ENCODE results near the gene NFATC2IP.
"Not testable (repeated sequence)": the region's sequence is repeated elsewhere in the genome, so short reads cannot be mapped to it uniquely, and the experiment has no call there.

The NFATC2IP gene

GRCh38 chr16:28986492-28986891 lies 35.8 kb downstream of the NFATC2IP start:
- Mint-ChIP-seq H3K4me1 (ENCODE audit: low read depth) (peaks cover 48% of the 10 kb centered on the region), H3K9me3 (peaks cover 10% of the 10 kb centered on the region), H3K36me3 (ENCODE audit: low read depth) (peaks cover 78% of the 10 kb centered on the region), H3K4me3 (peak overlapping the region; percentile 94), H3K27ac (peak overlapping the region; percentile 95), H3K27me3 (ENCODE audit: low read depth) (no peaks in the 10 kb centered on the region)

- Mint-ChIP-seq H3K27me3 (ENCODE audit: low read depth) (no peaks in the 10 kb centered on the region), H3K9me3 (peaks cover 6% of the 10 kb centered on the region), H3K4me3 (peak overlapping the region; percentile 94), H3K27ac (peak overlapping the region; percentile 91), H3K36me3 (ENCODE audit: low read depth) (peaks cover 75% of the 10 kb centered on the region), H3K4me1 (ENCODE audit: low read depth) (peaks cover 52% of the 10 kb centered on the region)
These were observed 36.6 kb downstream of the NFATC2IP start for GRCh38 chr16:28987170-28987853.

- no peaks in the 10 kb centered on the region for H3K27me3 Mint-ChIP-seq (ENCODE audit: low read depth)
- peak overlapping the region; percentile 70 for H3K27ac Mint-ChIP-seq
- peak overlapping the region; percentile 66 for H3K4me3 Mint-ChIP-seq
- peaks cover 61% of the 10 kb centered on the region for H3K36me3 Mint-ChIP-seq (ENCODE audit: low read depth)
- peaks cover 41% of the 10 kb centered on the region for H3K4me1 Mint-ChIP-seq (ENCODE audit: low read depth)
- H3K9me3 Mint-ChIP-seq, result peaks cover 6% of the 10 kb centered on the region
These were observed 38.6 kb downstream of the NFATC2IP start for GRCh38 chr16:28989363-28989762.

DNA sequence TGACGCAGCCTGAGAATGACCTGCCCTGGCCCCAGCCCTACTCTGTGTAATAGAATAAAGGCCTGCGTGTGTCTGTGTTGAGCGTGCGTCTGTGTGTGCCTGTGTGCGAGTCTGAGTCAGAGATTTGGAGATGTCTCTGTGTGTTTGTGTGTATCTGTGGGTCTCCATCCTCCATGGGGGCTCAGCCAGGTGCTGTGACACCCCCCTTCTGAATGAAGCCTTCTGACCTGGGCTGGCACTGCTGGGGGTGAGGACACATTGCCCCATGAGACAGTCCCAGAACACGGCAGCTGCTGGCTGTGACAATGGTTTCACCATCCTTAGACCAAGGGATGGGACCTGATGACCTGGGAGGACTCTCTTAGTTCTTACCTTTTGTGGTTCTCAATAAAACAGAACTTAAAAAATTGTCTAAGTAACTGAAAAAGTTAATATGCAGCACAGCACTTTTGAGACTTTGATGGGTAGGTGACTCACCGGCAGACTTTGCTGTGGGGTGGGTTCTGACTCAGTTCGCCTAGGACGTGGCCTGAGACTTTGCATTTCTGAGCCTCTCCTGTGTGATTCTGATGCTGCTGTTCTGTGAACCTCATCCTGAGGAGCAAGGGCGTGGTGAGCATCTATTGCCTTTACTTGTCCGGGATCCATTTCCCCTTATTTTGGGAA lies 39.8 kb downstream of the NFATC2IP start:
- Mint-ChIP-seq H3K36me3 (ENCODE audit: low read depth) (peaks cover 56% of the 10 kb centered on the region), H3K9me3 (peaks cover 6% of the 10 kb centered on the region), H3K4me3 (peak overlapping the region; percentile 73), H3K4me1 (ENCODE audit: low read depth) (peaks cover 37% of the 10 kb centered on the region), H3K27me3 (ENCODE audit: low read depth) (no peaks in the 10 kb centered on the region), H3K27ac (peak overlapping the region; percentile 79)

DNA sequence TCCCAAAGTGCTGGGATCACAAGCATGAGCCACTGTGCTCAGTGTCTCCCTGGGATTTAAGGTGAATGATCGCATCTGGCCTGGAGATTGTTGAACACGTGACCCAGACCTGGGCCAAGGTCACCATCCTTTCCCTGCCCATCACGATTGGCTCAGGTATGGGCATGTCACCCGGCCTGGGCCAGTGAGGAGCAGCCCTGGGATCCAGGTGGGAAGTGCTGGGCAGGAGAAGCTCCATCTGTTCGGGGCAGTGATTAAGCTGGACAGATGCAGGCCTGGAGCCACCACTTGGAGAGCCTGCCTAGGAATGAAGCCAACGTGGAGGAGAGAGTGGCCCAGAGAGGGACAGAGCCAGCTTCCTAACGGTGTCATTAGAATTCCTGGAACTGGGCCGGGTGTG lies 41.0 kb downstream of the NFATC2IP start:
- peaks cover 45% of the 10 kb centered on the region for H3K36me3 Mint-ChIP-seq (ENCODE audit: low read depth)
- no peaks in the 10 kb centered on the region for H3K27me3 Mint-ChIP-seq (ENCODE audit: low read depth)
- no peak overlapping the region for H3K27ac Mint-ChIP-seq
- no peak overlapping the region for H3K4me3 Mint-ChIP-seq
- peaks cover 36% of the 10 kb centered on the region for H3K4me1 Mint-ChIP-seq (ENCODE audit: low read depth)
- H3K9me3 Mint-ChIP-seq, result peaks cover 6% of the 10 kb centered on the region

DNA sequence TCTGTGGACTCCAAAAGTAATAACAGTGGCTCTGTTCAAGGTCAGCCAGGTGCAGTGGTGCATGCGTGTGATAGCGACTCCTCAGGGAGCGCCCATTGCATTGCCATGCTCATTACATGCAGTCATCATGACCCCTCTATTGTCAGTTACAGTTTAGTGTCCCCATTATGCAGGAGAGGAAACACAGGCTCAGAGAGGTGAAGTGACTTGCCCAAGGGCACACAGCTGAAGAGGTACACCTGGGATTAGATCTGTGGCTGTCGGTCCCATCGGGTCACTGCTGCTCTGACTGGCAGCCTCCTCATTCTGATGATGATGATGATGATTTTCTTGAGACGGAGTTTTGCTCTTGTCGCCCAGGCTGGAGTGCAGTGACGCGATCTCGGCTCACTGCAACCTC lies 41.8 kb downstream of the NFATC2IP start:
- peaks cover under 1% of the 10 kb centered on the region for H3K9me3 Mint-ChIP-seq
- H3K27me3 Mint-ChIP-seq (ENCODE audit: low read depth), result no peaks in the 10 kb centered on the region
- peaks cover 38% of the 10 kb centered on the region for H3K36me3 Mint-ChIP-seq (ENCODE audit: low read depth)
- no peak overlapping the region for H3K4me3 Mint-ChIP-seq
- H3K4me1 Mint-ChIP-seq (ENCODE audit: low read depth), result peaks cover 32% of the 10 kb centered on the region
- no peak overlapping the region for H3K27ac Mint-ChIP-seq

DNA sequence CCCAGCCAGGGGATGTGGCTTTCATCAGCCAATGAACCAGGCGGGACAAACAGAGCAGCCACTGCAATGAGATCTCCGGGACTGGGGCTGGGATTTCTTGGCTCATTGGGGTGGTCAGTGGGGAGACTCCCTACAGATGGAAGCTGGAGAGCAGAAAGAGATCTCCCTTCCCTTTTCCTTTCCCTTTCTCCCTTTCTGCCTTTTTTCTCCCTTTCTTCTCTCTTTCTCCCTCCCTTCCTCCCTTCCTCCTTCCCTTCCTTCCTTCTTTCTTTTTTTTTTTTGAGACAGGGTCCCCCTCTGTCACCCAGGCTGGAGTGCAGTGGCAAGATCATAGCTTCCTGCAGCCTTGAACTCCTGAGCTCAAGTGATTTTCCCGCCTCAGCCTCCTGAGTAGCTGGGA lies 48.1 kb downstream of the NFATC2IP start:
- H3K27ac Mint-ChIP-seq, result no peak overlapping the region
- peaks cover 2% of the 10 kb centered on the region for H3K4me1 Mint-ChIP-seq (ENCODE audit: low read depth)
- no peaks in the 10 kb centered on the region for H3K9me3 Mint-ChIP-seq
- H3K27me3 Mint-ChIP-seq (ENCODE audit: low read depth), result peaks cover 5% of the 10 kb centered on the region
- peaks cover 2% of the 10 kb centered on the region for H3K36me3 Mint-ChIP-seq (ENCODE audit: low read depth)
- no peak overlapping the region for H3K4me3 Mint-ChIP-seq

DNA sequence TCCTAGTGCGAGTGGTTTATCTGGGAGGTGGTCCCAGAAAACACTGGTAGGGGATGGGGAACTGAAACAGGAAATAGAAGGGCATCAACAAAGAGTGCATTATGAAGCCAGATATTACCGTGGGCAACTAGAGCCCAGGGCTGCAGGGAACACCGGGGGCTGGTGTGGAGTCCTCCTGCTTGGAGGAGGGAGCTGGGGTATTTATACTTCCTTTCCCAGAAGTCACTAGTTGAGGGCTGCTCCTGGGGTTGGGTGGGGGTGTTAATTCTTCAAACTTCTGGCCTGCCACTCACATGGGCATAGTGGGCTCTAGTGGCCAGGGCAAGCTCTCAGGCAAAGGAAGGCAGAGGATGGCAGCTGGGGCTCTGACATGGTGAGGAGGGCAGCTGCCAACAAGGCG lies 48.8 kb downstream of the NFATC2IP start:
- H3K4me3 Mint-ChIP-seq, result no peak overlapping the region
- H3K27ac Mint-ChIP-seq, result no peak overlapping the region
- peaks cover 2% of the 10 kb centered on the region for H3K36me3 Mint-ChIP-seq (ENCODE audit: low read depth)
- H3K27me3 Mint-ChIP-seq (ENCODE audit: low read depth), result peaks cover 5% of the 10 kb centered on the region
- H3K9me3 Mint-ChIP-seq, result no peaks in the 10 kb centered on the region
- H3K4me1 Mint-ChIP-seq (ENCODE audit: low read depth), result peaks cover 2% of the 10 kb centered on the region

DNA sequence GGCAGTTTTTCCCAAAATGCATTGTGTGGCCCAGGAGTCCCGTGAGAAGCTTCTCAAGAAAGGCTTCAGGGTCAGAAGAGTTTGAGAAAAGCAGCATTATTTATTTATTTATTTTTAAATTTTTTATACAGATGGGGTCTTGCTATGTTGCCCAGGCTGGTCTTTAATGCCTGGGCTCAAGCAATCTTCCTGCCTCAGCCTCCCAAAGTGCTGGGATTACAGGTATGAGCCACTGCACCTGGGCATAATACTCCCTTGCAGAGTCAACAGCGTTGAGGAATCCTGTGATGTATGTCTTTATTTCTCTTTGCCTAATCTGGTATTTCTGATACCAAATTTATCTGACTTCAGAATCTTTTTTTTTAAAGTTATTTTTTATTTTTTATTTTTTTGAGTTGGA lies 49.3 kb downstream of the NFATC2IP start:
- Mint-ChIP-seq H3K9me3 (no peaks in the 10 kb centered on the region), H3K4me1 (ENCODE audit: low read depth) (peaks cover 5% of the 10 kb centered on the region), H3K27ac (no peak overlapping the region), H3K36me3 (ENCODE audit: low read depth) (peaks cover 4% of the 10 kb centered on the region), H3K27me3 (ENCODE audit: low read depth) (peaks cover 5% of the 10 kb centered on the region), H3K4me3 (no peak overlapping the region)

GRCh38 chr16:29004496-29005139 lies 53.9 kb downstream of the NFATC2IP start:
- peak overlapping the region; percentile 3 for H3K27ac Mint-ChIP-seq
- H3K27me3 Mint-ChIP-seq (ENCODE audit: low read depth); H3K4me3 Mint-ChIP-seq; H3K36me3 Mint-ChIP-seq (ENCODE audit: low read depth); H3K9me3 Mint-ChIP-seq: not testable (repeated sequence)
- peaks cover 22% of the 10 kb centered on the region for H3K4me1 Mint-ChIP-seq (ENCODE audit: low read depth)

GRCh38 chr16:29007730-29008593 lies 57.2 kb downstream of the NFATC2IP start:
- peaks cover 37% of the 10 kb centered on the region for H3K4me1 Mint-ChIP-seq (ENCODE audit: low read depth)
- peaks cover 4% of the 10 kb centered on the region for H3K36me3 Mint-ChIP-seq (ENCODE audit: low read depth)
- no peaks in the 10 kb centered on the region for H3K27me3 Mint-ChIP-seq (ENCODE audit: low read depth)
- H3K27ac Mint-ChIP-seq, result peak overlapping the region; percentile 96
- H3K4me3 Mint-ChIP-seq, result peak overlapping the region; percentile 43
- H3K9me3 Mint-ChIP-seq, result no peaks in the 10 kb centered on the region

DNA sequence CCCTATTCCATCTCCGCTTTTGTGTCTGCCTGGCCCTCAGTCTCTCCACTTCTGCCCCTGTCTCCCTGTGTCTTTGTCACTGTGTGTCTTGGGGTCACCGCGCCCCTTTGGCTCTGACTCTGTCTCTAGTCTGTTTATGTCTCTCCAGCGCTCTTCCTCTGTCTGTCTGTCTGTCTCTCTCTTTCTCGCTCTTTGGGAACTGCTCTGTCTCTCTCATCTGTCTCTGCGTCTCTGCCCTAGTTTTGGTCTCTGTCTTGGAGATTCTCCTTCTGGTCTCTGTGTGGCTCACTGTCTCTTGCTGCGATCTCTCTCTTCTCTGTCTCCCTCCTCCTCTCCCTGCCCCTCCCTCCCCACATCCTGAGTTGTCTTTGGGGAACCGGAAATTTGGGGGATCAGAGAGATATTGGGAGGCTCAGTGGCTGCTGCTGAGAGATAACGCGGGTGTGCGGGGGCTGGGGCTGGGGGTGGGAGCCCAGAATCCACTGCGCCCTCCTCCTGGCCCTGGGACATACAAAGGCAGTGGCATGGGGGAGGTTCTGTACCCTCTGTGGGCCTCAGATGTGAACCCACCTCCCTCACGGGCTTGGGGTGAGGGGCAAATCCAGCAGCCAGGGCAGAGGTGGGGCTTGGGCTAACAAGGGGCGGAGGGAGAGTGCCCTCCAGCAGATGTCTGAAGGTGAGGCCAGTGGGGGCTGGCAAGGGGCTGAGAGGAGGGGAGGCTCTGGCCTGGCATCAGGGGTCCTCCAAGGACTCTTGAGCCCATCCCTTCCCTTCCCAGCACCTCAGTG lies 58.5 kb downstream of the NFATC2IP start:
- no peaks in the 10 kb centered on the region for H3K9me3 Mint-ChIP-seq
- peaks cover 45% of the 10 kb centered on the region for H3K4me1 Mint-ChIP-seq (ENCODE audit: low read depth)
- peaks cover 4% of the 10 kb centered on the region for H3K36me3 Mint-ChIP-seq (ENCODE audit: low read depth)
- H3K27me3 Mint-ChIP-seq (ENCODE audit: low read depth), result no peaks in the 10 kb centered on the region
- peak overlapping the region; percentile 86 for H3K4me3 Mint-ChIP-seq
- H3K27ac Mint-ChIP-seq, result peak overlapping the region; percentile 96

GRCh38 chr16:29009838-29010166 lies 59.1 kb downstream of the NFATC2IP start:
- H3K36me3 Mint-ChIP-seq (ENCODE audit: low read depth), result peaks cover 5% of the 10 kb centered on the region
- H3K9me3 Mint-ChIP-seq, result no peaks in the 10 kb centered on the region
- peaks cover 47% of the 10 kb centered on the region for H3K4me1 Mint-ChIP-seq (ENCODE audit: low read depth)
- no peaks in the 10 kb centered on the region for H3K27me3 Mint-ChIP-seq (ENCODE audit: low read depth)
- H3K27ac Mint-ChIP-seq, result peak overlapping the region; percentile 96
- no peak overlapping the region for H3K4me3 Mint-ChIP-seq

DNA sequence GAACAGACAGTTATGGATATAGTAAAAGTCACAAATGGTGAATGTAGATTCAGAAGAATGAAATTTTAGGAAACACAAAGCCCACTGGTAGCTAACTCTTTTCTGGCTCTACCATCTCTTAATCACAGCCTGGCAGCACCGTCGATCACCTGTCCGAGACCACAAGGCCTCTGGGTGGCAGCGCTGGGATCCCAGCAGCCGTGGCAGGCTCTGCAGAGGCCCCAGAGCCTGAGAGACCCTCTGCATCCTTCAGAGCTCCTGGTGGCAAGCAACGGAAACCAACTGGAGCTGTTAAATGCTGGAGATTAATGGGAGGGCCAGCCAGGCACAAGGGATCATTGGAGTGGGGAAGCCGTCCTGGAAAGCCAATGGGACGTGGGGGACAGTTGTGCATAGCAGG lies 60.4 kb downstream of the NFATC2IP start:
- Mint-ChIP-seq H3K27me3 (ENCODE audit: low read depth) (no peaks in the 10 kb centered on the region), H3K27ac (no peak overlapping the region), H3K4me3 (no peak overlapping the region), H3K4me1 (ENCODE audit: low read depth) (peaks cover 45% of the 10 kb centered on the region), H3K36me3 (ENCODE audit: low read depth) (peaks cover 3% of the 10 kb centered on the region), H3K9me3 (no peaks in the 10 kb centered on the region)
